Naive thymus-derived CD4-positive, alpha-beta T cell (primary cell): ENCODE data around the gene TFAP2E. TPM values are rescaled to one million over a fixed set of nuclear protein-coding genes. Genes with fewer than 3 reads are reported as not detected.

ENCODE experiments used
- ATAC-seq: fragments of 150-1000 bp; cut with Tn5 transposase; 2 replicates; pipeline ENCODE4 v1.10.0; 2021; ENCODE audit warnings: mild to moderate bottlenecking, moderate library complexity
- CTCF ChIA-PET: fragments of 350-600 bp; sonication (Branson Sonifier 250); formaldehyde crosslinking; loops from one replicate; lab custom pipeline; 2021; ENCODE audit warnings: antibody characterized with exemption; lab: Charles Lee
- POLR2A ChIA-PET: fragments of 350-600 bp; sonication (Branson Sonifier 250); formaldehyde crosslinking; loops from one replicate; lab custom pipeline; 2021; ENCODE audit warnings: antibody characterized with exemption, inconsistent platforms; lab: Charles Lee
- DNase-seq, 9 donors: peaks; one replicate each; pipeline versions ENCODE4 v3.0.0 to v3.0.0-alpha.2; 2020 to 2022; ENCODE audit warnings: mixed read lengths in 1 of 9
- H3K27ac ChIP-seq: one replicate; pipeline ENCODE4 v1.7.0; 2013; ENCODE audit warnings: mild to moderate bottlenecking, low read depth, low read length, moderate library complexity
- H3K27me3 ChIP-seq, 2 donors: one replicate each; pipeline ENCODE4 v1.7.0; 2013; ENCODE audit warnings: low read length in 2 of 2, mild to moderate bottlenecking in 2 of 2, moderate library complexity in 2 of 2; ENCODE audit not compliant: control insufficient read depth in 2 of 2, insufficient read depth in 2 of 2
- H3K36me3 ChIP-seq, 3 experiments: 1 replicate in 2 of 3; 2 replicates in 1 of 3; pipeline ENCODE4 v1.7.0; 2013; ENCODE audit warnings: low read length in 3 of 3, mild to moderate bottlenecking in 3 of 3, moderate library complexity in 1 of 3; ENCODE audit not compliant: insufficient read depth in 3 of 3, control insufficient read depth in 2 of 3
- H3K4me1 ChIP-seq, 2 donors: one replicate each; pipeline ENCODE4 v1.7.0; 2013; ENCODE audit warnings: low read length in 2 of 2, mild to moderate bottlenecking in 2 of 2, moderate library complexity in 1 of 2; ENCODE audit not compliant: control insufficient read depth in 2 of 2, insufficient read depth in 2 of 2
- H3K4me3 ChIP-seq: 2 replicates; pipeline ENCODE4 v1.7.0; 2013; ENCODE audit warnings: mild to moderate bottlenecking, low read length
- H3K9me3 ChIP-seq, 3 experiments: 1 replicate in 2 of 3; 2 replicates in 1 of 3; pipeline ENCODE4 v1.7.0; 2013; ENCODE audit warnings: low read length in 3 of 3; ENCODE audit not compliant: control insufficient read depth in 2 of 3
- H3K27ac Mint-ChIP-seq, 9 donors: one replicate each; pipeline ENCODE4 v1.8.0; 2020 to 2022; ENCODE audit warnings: mixed read lengths in 9 of 9, mild to moderate bottlenecking in 8 of 9, moderate library complexity in 5 of 9, inconsistent platforms in 2 of 9
- H3K27me3 Mint-ChIP-seq, 5 donors: one replicate each; pipeline ENCODE4 v1.8.0; 2021 to 2022; ENCODE audit warnings: mixed read lengths in 5 of 5, mild to moderate bottlenecking in 1 of 5
- H3K36me3 Mint-ChIP-seq, 5 donors: one replicate each; pipeline ENCODE4 v1.8.0; 2020 to 2022; ENCODE audit warnings: mixed read lengths in 5 of 5, mild to moderate bottlenecking in 3 of 5, inconsistent platforms in 1 of 5
- H3K4me1 Mint-ChIP-seq, 7 donors: one replicate each; pipeline ENCODE4 v1.8.0; 2020 to 2022; ENCODE audit warnings: mixed read lengths in 7 of 7, mild to moderate bottlenecking in 3 of 7, inconsistent platforms in 1 of 7
- H3K4me3 Mint-ChIP-seq, 10 donors: one replicate each; pipeline ENCODE4 v1.8.0; 2020 to 2022; ENCODE audit warnings: mild to moderate bottlenecking in 10 of 10, mixed read lengths in 10 of 10, moderate library complexity in 6 of 10, inconsistent platforms in 2 of 10
- H3K9me3 Mint-ChIP-seq, 11 donors: one replicate each; pipeline ENCODE4 v1.8.0; 2020 to 2022; ENCODE audit warnings: mixed read lengths in 11 of 11, mild to moderate bottlenecking in 4 of 11, inconsistent platforms in 1 of 11, moderate library complexity in 1 of 11
- intact Hi-C, 2 donors: fragments of 100-400 bp; cut with micrococcal nuclease; formaldehyde crosslinking; loops; one replicate each; pipeline ENCODE4 v1.15.1; 2023
- polyA plus RNA-seq, 2 donors: library from polyadenylated mRNA; unstranded; fragments of 300-500 nt; fragmentation: Illumina TruSeq; gene quantifications; one replicate each; pipeline ENCODE4 v1.2.3, GENCODE V29; 2021
- total RNA-seq, 6 experiments: library from RNA in 5 of 6; stranded (reverse) in 5 of 6; gene quantifications; 1 replicate in 5 of 6; 2 replicates in 1 of 6; pipeline ENCODE4 v1.2.3 and lab custom pipeline; 2021 to 2026

The TFAP2E gene
- total and polyA plus RNA-seq, 7 experiments from 2014 or later, result 0.13 to 4.2 (median 1.3) TPM

DNA sequence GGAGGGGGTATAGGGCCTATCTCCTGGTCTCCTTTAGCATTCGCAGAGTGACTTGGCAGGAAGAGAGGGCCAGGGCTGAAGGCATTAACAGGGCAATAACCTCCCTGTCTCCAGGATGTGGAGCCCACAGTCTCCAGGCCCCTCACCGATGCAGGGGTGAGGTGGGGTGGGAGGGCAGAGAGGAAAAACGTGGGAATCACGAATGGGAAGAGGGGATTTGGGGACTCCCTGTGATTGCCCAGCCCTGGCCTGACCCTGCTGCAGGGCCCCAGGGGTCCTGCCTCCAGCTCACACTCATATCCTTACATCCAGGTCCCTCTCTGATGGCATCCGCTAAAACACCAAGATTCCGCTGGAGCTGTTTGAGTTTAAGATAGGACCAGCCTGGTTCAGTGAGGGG lies 14.6 kb downstream of the TFAP2E start:
- Histone ChIP-seq H3K27ac (no peak overlapping the region), H3K4me3 (no peak overlapping the region), H3K4me1 (peaks cover 0 to 2% of the 10 kb centered on the region in 2 donors), H3K36me3 (no peaks in the 10 kb centered on the region), H3K9me3 (no peaks in the 10 kb centered on the region), H3K27me3 (no peaks in the 10 kb centered on the region)
- peaks cover 0 to 6% (median 2%) of the 10 kb centered on the region in 7 donors for H3K4me1 Mint-ChIP-seq
- H3K27ac Mint-ChIP-seq, result no peak overlapping the region
- no peak for ATAC-seq
- peaks cover 0 to 19% (median 0%) of the 10 kb centered on the region in 5 donors for H3K36me3 Mint-ChIP-seq
- no peak overlapping the region for H3K4me3 Mint-ChIP-seq
- ChIA-PET POLR2A (no interaction called here), CTCF (no interaction called here)
- intact Hi-C loops, result no loop called here
- no peaks in the 10 kb centered on the region for H3K27me3 Mint-ChIP-seq
- DNase-seq, result no peak
- peaks cover 0 to 2% (median 0%) of the 10 kb centered on the region in 11 donors for H3K9me3 Mint-ChIP-seq

DNA sequence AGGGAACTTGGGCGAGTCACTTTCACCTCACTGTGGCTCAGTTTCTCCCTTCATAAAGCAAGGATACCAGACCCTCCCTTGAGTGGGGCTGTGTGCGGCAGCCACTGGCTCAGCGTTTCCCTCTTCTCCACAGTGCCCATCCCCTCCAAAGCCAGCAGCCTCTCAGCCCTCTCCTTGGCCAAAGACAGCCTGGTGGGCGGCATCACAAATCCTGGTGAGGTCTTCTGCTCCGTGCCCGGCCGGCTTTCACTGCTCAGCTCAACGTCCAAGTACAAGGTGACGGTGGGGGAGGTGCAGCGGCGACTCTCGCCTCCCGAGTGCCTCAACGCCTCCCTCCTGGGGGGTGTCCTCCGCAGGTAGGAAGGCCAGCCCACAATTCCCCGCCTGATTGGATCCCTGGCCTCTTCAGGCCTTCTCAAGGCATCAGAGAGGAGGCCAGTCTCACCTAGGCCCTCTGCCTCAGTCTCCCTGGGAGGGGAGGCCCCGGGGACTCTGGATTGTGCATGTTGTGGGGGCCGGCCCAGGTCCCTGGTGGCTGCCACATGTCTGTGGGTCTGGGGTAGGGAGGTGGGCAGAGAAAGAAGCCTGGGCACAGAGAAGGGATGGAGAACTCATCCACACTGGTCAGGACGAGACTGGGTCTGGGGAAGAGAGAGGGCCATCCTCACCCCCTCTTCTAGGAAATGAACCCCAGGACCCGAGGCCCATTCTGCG lies 15.2 kb downstream of the TFAP2E start:
- peaks cover 0 to 2% (median 0%) of the 10 kb centered on the region in 11 donors for H3K9me3 Mint-ChIP-seq
- ChIA-PET POLR2A (no interaction called here), CTCF (no interaction called here)
- no peaks in the 10 kb centered on the region for H3K9me3 ChIP-seq
- H3K4me1 ChIP-seq, result peaks cover 0 to 9% of the 10 kb centered on the region in 2 donors
- intact Hi-C loops, result no loop called here
- H3K27me3 Mint-ChIP-seq, result no peaks in the 10 kb centered on the region
- ATAC-seq (peak; percentile 18), DNase-seq (no peak)
- H3K4me3 Mint-ChIP-seq, result no peak overlapping the region
- H3K27ac ChIP-seq, result no peak overlapping the region
- peak overlapping the region in 1 of 9 donors; percentile 9 for H3K27ac Mint-ChIP-seq
- H3K27me3 ChIP-seq, result no peaks in the 10 kb centered on the region
- H3K4me1 Mint-ChIP-seq, result peaks cover 0 to 11% (median 7%) of the 10 kb centered on the region in 7 donors
- no peak overlapping the region for H3K4me3 ChIP-seq
- H3K36me3 Mint-ChIP-seq, result peaks cover 0 to 17% (median 0%) of the 10 kb centered on the region in 5 donors
- H3K36me3 ChIP-seq, result no peaks in the 10 kb centered on the region

DNA sequence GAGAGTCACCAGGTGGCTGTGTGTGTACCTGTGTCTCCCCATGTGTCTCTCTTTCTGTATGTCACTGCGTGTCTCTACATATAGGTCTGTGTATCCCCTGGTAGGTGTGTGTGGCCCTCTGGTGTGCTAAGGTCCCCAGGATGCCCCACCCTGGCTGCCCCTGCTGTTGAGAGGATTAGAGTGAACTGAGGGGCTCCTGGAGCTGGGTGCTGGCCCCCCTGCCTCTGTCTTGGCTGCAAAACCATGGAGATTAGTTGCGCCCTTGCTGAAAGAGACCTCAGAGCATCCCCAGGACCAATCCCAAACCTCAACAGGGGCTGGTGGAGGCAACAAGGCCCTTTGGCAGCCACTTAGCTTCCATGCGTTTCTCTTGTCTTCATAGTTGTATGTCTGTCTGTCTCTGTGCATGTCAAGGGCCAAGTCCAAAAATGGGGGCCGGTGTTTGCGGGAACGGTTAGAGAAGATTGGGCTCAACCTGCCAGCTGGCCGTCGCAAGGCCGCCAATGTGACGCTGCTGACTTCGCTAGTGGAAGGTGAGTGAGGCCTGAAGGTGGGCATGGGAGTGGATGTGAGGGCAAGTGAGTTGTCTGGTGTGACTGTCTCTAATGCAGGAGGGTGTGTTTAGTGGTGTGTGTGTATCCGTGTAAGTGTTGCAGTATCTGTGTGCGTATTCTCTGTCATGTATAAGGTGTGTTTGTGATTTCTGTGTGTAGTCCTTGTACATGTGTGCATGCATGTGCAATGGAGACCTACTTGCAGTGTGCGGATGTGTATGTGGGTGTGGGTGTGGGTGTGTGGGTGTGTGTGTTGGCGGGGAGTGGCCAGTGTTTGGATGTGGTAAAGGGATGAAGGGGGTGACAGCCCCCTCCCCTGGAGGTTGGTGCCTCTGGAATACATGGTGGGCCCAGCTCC lies 16.7 kb downstream of the TFAP2E start:
- CTCF ChIA-PET, result interaction anchor here (0.6 kb wide), 1 partner anchor 557 kb away, joined by 4 read pairs; no protein-coding TSS in a partner anchor
- intact Hi-C loops, result no loop called here
- Mint-ChIP-seq H3K9me3 (no peaks in the 10 kb centered on the region), H3K27me3 (no peaks in the 10 kb centered on the region), H3K4me1 (peaks cover 0 to 16% (median 9%) of the 10 kb centered on the region in 7 donors), H3K27ac (peak overlapping the region in 2 of 9 donors; percentile 9 to 11), H3K36me3 (peaks cover 0 to 15% (median 0%) of the 10 kb centered on the region in 5 donors), H3K4me3 (no peak overlapping the region)
- H3K4me1 ChIP-seq, result peaks cover 0 to 11% of the 10 kb centered on the region in 2 donors
- no peaks in the 10 kb centered on the region for H3K36me3 ChIP-seq
- DNase-seq (no peak), ATAC-seq (no peak)
- H3K27me3 ChIP-seq, result no peaks in the 10 kb centered on the region
- H3K4me3 ChIP-seq, result no peak overlapping the region
- no peaks in the 10 kb centered on the region for H3K9me3 ChIP-seq
- H3K27ac ChIP-seq, result no peak overlapping the region
- POLR2A ChIA-PET, result no interaction called here

DNA sequence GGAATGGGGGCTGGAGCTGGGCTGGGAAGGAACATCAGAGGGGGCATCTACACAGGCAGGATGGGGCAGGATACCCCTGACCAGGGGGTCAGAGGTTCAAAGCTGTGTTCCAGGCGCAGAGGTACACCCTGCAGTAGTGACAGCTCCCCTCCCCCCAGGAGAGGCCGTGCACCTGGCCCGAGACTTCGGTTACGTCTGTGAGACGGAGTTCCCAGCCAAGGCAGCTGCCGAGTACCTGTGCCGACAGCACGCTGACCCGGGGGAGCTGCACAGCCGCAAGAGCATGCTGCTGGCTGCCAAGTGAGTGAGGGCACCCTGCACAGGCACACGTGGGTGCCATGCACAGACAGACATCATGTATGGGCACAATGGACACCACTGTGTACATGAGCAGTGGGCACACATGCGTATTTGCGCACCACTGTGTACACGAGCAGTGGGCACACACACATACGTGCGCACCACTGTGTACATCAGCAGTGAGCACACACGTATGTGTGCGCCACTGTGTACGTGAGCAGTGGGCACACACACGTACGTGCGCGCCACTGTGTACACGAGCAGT lies 17.4 kb downstream of the TFAP2E start:
- CTCF ChIA-PET, result no interaction called here
- Histone ChIP-seq H3K9me3 (no peaks in the 10 kb centered on the region), H3K4me3 (no peak overlapping the region), H3K27me3 (no peaks in the 10 kb centered on the region), H3K4me1 (peaks cover 0 to 11% of the 10 kb centered on the region in 2 donors), H3K36me3 (no peaks in the 10 kb centered on the region), H3K27ac (no peak overlapping the region)
- Mint-ChIP-seq H3K36me3 (peaks cover 0 to 15% (median 0%) of the 10 kb centered on the region in 5 donors), H3K9me3 (no peaks in the 10 kb centered on the region), H3K27ac (no peak overlapping the region), H3K4me1 (peaks cover 0 to 16% (median 9%) of the 10 kb centered on the region in 7 donors), H3K27me3 (no peaks in the 10 kb centered on the region), H3K4me3 (no peak overlapping the region)
- intact Hi-C loops, result no loop called here
- no peak for DNase-seq
- no peak for ATAC-seq
- POLR2A ChIA-PET, result no interaction called here

DNA sequence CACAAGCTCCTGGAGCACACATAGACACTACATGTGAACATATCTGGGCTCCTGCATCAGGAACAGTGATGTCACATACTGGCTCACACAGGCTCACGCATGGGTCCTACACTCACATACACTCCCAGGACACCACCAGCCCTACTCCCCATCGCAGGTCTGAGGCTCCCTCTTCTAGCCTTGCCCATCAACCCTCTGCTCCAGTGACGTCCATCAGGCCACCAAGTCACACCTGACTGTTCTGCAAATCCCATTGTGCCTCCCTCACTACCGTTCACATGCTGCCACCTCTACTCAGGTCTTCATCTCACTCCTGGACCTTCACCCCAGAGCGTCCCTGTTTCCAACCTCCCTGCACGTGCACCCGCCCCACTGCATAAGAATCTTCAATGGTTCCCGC lies 18.1 kb downstream of the TFAP2E start:
- Histone ChIP-seq H3K27ac (no peak overlapping the region), H3K9me3 (no peaks in the 10 kb centered on the region), H3K4me3 (no peak overlapping the region), H3K27me3 (no peaks in the 10 kb centered on the region), H3K36me3 (no peaks in the 10 kb centered on the region), H3K4me1 (peaks cover 0 to 11% of the 10 kb centered on the region in 2 donors)
- intact Hi-C loops, result no loop called here
- Mint-ChIP-seq H3K27ac (peak overlapping the region in 1 of 9 donors; percentile 5), H3K36me3 (peaks cover 0 to 15% (median 3%) of the 10 kb centered on the region in 5 donors), H3K9me3 (no peaks in the 10 kb centered on the region), H3K4me3 (no peak overlapping the region), H3K27me3 (no peaks in the 10 kb centered on the region), H3K4me1 (peaks cover 0 to 16% (median 9%) of the 10 kb centered on the region in 7 donors)
- POLR2A ChIA-PET, result interaction anchor here (0.9 kb wide), 1 partner anchor 13 kb away, joined by 3 read pairs; no protein-coding TSS in a partner anchor
- ATAC-seq (no peak), DNase-seq (no peak)
- CTCF ChIA-PET, result no interaction called here

DNA sequence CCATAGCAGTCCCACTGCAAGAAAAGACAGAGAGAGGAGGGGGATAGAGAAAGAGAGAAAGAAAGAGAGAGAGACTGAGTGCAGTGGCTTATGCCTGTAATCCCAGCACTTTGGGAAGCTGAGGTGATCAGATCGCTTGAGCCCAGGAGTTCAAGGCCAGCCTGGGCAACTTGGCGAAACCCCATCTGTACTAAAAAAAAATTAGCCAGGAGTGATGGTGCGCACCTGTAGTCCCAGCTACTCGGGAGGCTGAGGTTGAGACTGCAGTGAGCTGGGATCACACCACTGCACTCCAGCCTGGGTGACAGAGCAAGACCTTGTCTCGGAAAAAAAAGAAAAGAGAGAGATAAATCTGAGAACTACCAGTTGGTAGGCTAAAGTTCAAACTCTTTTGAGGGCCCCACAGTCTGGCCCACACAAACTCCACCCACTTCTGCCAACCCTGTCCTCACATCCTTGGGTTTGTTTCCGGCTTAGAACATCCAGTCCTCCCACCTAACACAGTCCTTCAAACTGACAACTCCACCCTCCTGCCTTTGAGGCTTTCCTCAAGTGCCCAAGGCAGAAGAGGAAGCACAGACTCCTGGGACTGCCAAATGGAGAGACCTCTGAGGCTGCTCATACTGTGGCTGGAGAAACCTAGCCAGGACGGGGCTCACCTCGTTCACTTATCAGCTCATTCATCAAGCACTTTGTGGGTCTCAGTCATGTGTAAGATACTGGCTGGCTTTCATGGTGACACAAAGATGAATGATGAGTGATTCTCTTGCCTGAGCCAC lies 20.1 kb downstream of the TFAP2E start:
- ChIA-PET POLR2A (no interaction called here), CTCF (no interaction called here)
- peaks cover 0 to 15% (median 3%) of the 10 kb centered on the region in 5 donors for H3K36me3 Mint-ChIP-seq
- no peak overlapping the region for H3K27ac ChIP-seq
- no peak overlapping the region for H3K4me3 ChIP-seq
- no peaks in the 10 kb centered on the region for H3K9me3 ChIP-seq
- DNase-seq (no peak), ATAC-seq (no peak)
- peak overlapping the region in 5 of 9 donors; percentile 27 to 62 (median 46) for H3K27ac Mint-ChIP-seq
- H3K36me3 ChIP-seq, result no peaks in the 10 kb centered on the region
- H3K9me3 Mint-ChIP-seq, result no peaks in the 10 kb centered on the region
- peak overlapping the region in 1 of 10 donors; percentile 33 for H3K4me3 Mint-ChIP-seq
- peaks cover 0 to 11% of the 10 kb centered on the region in 2 donors for H3K4me1 ChIP-seq
- intact Hi-C loops, result no loop called here
- H3K27me3 ChIP-seq, result no peaks in the 10 kb centered on the region
- peaks cover 0 to 16% (median 9%) of the 10 kb centered on the region in 7 donors for H3K4me1 Mint-ChIP-seq
- no peaks in the 10 kb centered on the region for H3K27me3 Mint-ChIP-seq
